ENCODE data around the gene NOSIP. TPM values are rescaled to one million over a fixed set of nuclear protein-coding genes. Genes with fewer than 3 reads are reported as not detected.

Gene NOSIP
- total RNA-seq, 1 donor from 2014 or later: 77.5 TPM

GRCh38 chr19:49602806-49603205 is 22.4 kb upstream of the NOSIP start:
- H3K27ac Mint-ChIP-seq: no peak overlapping the region
- H3K36me3 Mint-ChIP-seq (ENCODE audit: low read depth): peaks cover 15% of the 10 kb centered on the region
- no peaks in the 10 kb centered on the region for H3K27me3 Mint-ChIP-seq (ENCODE audit: insufficient read depth)
- H3K9me3 Mint-ChIP-seq: no peaks in the 10 kb centered on the region
- H3K4me3 Mint-ChIP-seq: no peak overlapping the region
- no peak for DNase-seq (ENCODE audit: low spot score)
- intact Hi-C loops (cut with micrococcal nuclease): no loop called here
- H3K4me1 Mint-ChIP-seq (ENCODE audit: low read depth): no peaks in the 10 kb centered on the region

- no peak overlapping the region for H3K27ac Mint-ChIP-seq
- intact Hi-C loops (cut with micrococcal nuclease): no loop called here
- H3K27me3 Mint-ChIP-seq (ENCODE audit: insufficient read depth): no peaks in the 10 kb centered on the region
- no peak overlapping the region for H3K4me3 Mint-ChIP-seq
- H3K36me3 Mint-ChIP-seq (ENCODE audit: low read depth): peaks cover 13% of the 10 kb centered on the region
- DNase-seq (ENCODE audit: low spot score): no peak
- H3K4me1 Mint-ChIP-seq (ENCODE audit: low read depth): no peaks in the 10 kb centered on the region
- H3K9me3 Mint-ChIP-seq: no peaks in the 10 kb centered on the region
These were observed 21.2 kb upstream of the NOSIP start for GRCh38 chr19:49601482-49602038.

GRCh38 chr19:49599378-49600295 is 19.3 kb upstream of the NOSIP start:
- H3K27ac Mint-ChIP-seq: no peak overlapping the region
- peaks cover 12% of the 10 kb centered on the region for H3K36me3 Mint-ChIP-seq (ENCODE audit: low read depth)
- H3K4me1 Mint-ChIP-seq (ENCODE audit: low read depth): no peaks in the 10 kb centered on the region
- H3K27me3 Mint-ChIP-seq (ENCODE audit: insufficient read depth): no peaks in the 10 kb centered on the region
- no peaks in the 10 kb centered on the region for H3K9me3 Mint-ChIP-seq
- DNase-seq (ENCODE audit: low spot score): no peak
- intact Hi-C loops (cut with micrococcal nuclease): loop anchor here (10.0 kb wide), 1 partner anchor 215 kb away; the partner anchor contains the start of genes FUZ and MED25
- no peak overlapping the region for H3K4me3 Mint-ChIP-seq

GRCh38 chr19:49597703-49597974 is 17.3 kb upstream of the NOSIP start:
- intact Hi-C loops (cut with micrococcal nuclease): loop anchor here (10.0 kb wide), 1 partner anchor 217 kb away; the partner anchor contains the start of genes FUZ and MED25
- Mint-ChIP-seq H3K36me3 (ENCODE audit: low read depth) (peaks cover 22% of the 10 kb centered on the region), H3K4me1 (ENCODE audit: low read depth) (peaks cover 17% of the 10 kb centered on the region), H3K9me3 (no peaks in the 10 kb centered on the region), H3K27me3 (ENCODE audit: insufficient read depth) (peaks cover 3% of the 10 kb centered on the region), H3K4me3 (no peak overlapping the region), H3K27ac (no peak overlapping the region)
- no peak for DNase-seq (ENCODE audit: low spot score)

GRCh38 chr19:49596954-49597702 is 16.8 kb upstream of the NOSIP start:
- no peak overlapping the region for H3K4me3 Mint-ChIP-seq
- intact Hi-C loops (cut with micrococcal nuclease): loop anchor here (10.0 kb wide), 1 partner anchor 218 kb away; the partner anchor contains the start of genes FUZ and MED25

GRCh38 chr19:49596407-49596806 is 16.1 kb upstream of the NOSIP start:
- no peak for DNase-seq (ENCODE audit: low spot score)
- Mint-ChIP-seq H3K36me3 (ENCODE audit: low read depth) (peaks cover 22% of the 10 kb centered on the region), H3K9me3 (no peaks in the 10 kb centered on the region), H3K27me3 (ENCODE audit: insufficient read depth) (peaks cover 3% of the 10 kb centered on the region), H3K4me1 (ENCODE audit: low read depth) (peaks cover 23% of the 10 kb centered on the region), H3K4me3 (no peak overlapping the region), H3K27ac (no peak overlapping the region)
- intact Hi-C loops (cut with micrococcal nuclease): loop anchor here (10.0 kb wide), 1 partner anchor 218 kb away; the partner anchor contains the start of genes FUZ and MED25

More at GRCh38 chr19:49596954-49597702, 16.8 kb upstream of the NOSIP start:
- Mint-ChIP-seq H3K4me1 (ENCODE audit: low read depth) (peaks cover 22% of the 10 kb centered on the region), H3K27ac (no peak overlapping the region), H3K9me3 (no peaks in the 10 kb centered on the region), H3K27me3 (ENCODE audit: insufficient read depth) (peaks cover 3% of the 10 kb centered on the region), H3K36me3 (ENCODE audit: low read depth) (peaks cover 22% of the 10 kb centered on the region)
- DNase-seq (ENCODE audit: low spot score): no peak

GRCh38 chr19:49595819-49596404 is 15.6 kb upstream of the NOSIP start:
- H3K9me3 Mint-ChIP-seq: no peaks in the 10 kb centered on the region
- no peak overlapping the region for H3K27ac Mint-ChIP-seq
- peaks cover 22% of the 10 kb centered on the region for H3K36me3 Mint-ChIP-seq (ENCODE audit: low read depth)
- H3K4me3 Mint-ChIP-seq: no peak overlapping the region
- intact Hi-C loops (cut with micrococcal nuclease): loop anchor here (10.0 kb wide), 1 partner anchor 219 kb away; the partner anchor contains the start of genes FUZ and MED25
- H3K4me1 Mint-ChIP-seq (ENCODE audit: low read depth): peaks cover 23% of the 10 kb centered on the region
- H3K27me3 Mint-ChIP-seq (ENCODE audit: insufficient read depth): peaks cover 3% of the 10 kb centered on the region
- no peak for DNase-seq (ENCODE audit: low spot score)

- intact Hi-C loops (cut with micrococcal nuclease): loop anchor here (5.0 to 10.0 kb wide), 2 partner anchors 220 to 432 kb away; partner anchors contain the start of genes FUZ, MED25, VRK3 and ZNF473
- Mint-ChIP-seq H3K36me3 (ENCODE audit: low read depth) (peaks cover 22% of the 10 kb centered on the region), H3K27ac (no peak overlapping the region), H3K27me3 (ENCODE audit: insufficient read depth) (peaks cover 3% of the 10 kb centered on the region), H3K4me3 (no peak overlapping the region), H3K4me1 (ENCODE audit: low read depth) (peaks cover 25% of the 10 kb centered on the region), H3K9me3 (no peaks in the 10 kb centered on the region)
- DNase-seq (ENCODE audit: low spot score): no peak
These were observed 14.8 kb upstream of the NOSIP start for GRCh38 chr19:49594993-49595818.

- intact Hi-C loops (cut with micrococcal nuclease): loop anchor here (5.0 to 10.0 kb wide), 2 partner anchors 220 to 433 kb away; partner anchors contain the start of genes FUZ, MED25, VRK3 and ZNF473
- Mint-ChIP-seq H3K27ac (peak overlapping the region; percentile 95), H3K36me3 (ENCODE audit: low read depth) (peaks cover 18% of the 10 kb centered on the region), H3K4me1 (ENCODE audit: low read depth) (peaks cover 33% of the 10 kb centered on the region), H3K4me3 (peak overlapping the region; percentile 88), H3K9me3 (no peaks in the 10 kb centered on the region), H3K27me3 (ENCODE audit: insufficient read depth) (peaks cover 3% of the 10 kb centered on the region)
- DNase-seq (ENCODE audit: low spot score): no peak
These were observed 14.0 kb upstream of the NOSIP start for GRCh38 chr19:49594157-49594992.

GRCh38 chr19:49593233-49594113 is 13.1 kb upstream of the NOSIP start:
- intact Hi-C loops (cut with micrococcal nuclease): loop anchor here (1.0 to 10.0 kb wide), 5 partner anchors 47 to 434 kb away; partner anchors contain the start of genes BCL2L12, FUZ, IRF3 and MED25

More at GRCh38 chr19:49593233-49594113, 13.1 kb upstream of the NOSIP start:
- H3K36me3 Mint-ChIP-seq (ENCODE audit: low read depth): peaks cover 14% of the 10 kb centered on the region
- peak; percentile 91 for DNase-seq (ENCODE audit: low spot score)
- H3K4me3 Mint-ChIP-seq: peak overlapping the region; percentile 88
- H3K27ac Mint-ChIP-seq: peak overlapping the region; percentile 95
- H3K27me3 Mint-ChIP-seq (ENCODE audit: insufficient read depth): peaks cover 7% of the 10 kb centered on the region
- H3K4me1 Mint-ChIP-seq (ENCODE audit: low read depth): peaks cover 40% of the 10 kb centered on the region
- no peaks in the 10 kb centered on the region for H3K9me3 Mint-ChIP-seq

Measured in activated T-helper 1 cell treated with anti-CD3 and anti-CD28 coated beads, Interleukin-12 subunit alpha, Interleukin-12 subunit beta, Interleukin-2, Interleukin-4 antibody, amounts not matched to agents 30 ng/mL and 10 ng/mL and 1 ng/mL, durations not matched to agents 14 hours and 24 hours and 36 hours (primary cell).